Neural progenitor cell (in vitro differentiated cells): Measurements from ENCODE around the gene MYO1F. TPM values are rescaled to one million over a fixed set of nuclear protein-coding genes. Genes with fewer than 3 reads are reported as not detected.

Experiments
- DNase-seq: peaks from one replicate; pipeline ENCODE4 v3.0.0-alpha.2; 2016; ENCODE audit warnings: low spot score
- H2AFZ ChIP-seq: fragments of 200-600 bp; sonication (generic); replicated peaks from 2 replicates; pipeline ENCODE4 v1.6.1; 2016; ENCODE audit warnings: antibody characterized with exemption
- H3F3A ChIP-seq: fragments of 200-600 bp; sonication (generic); 2 replicates; pipeline ENCODE4 v1.6.1; 2016; ENCODE audit warnings: antibody characterized with exemption, low read depth
- H3K27ac ChIP-seq: fragments of 200-600 bp; sonication (generic); 2 replicates; pipeline ENCODE4 v1.5.1; 2016; ENCODE audit warnings: mild to moderate bottlenecking
- H3K27me3 ChIP-seq: fragments of 200-600 bp; sonication (generic); 2 replicates; pipeline ENCODE4 v1.6.1; 2016; ENCODE audit warnings: mild to moderate bottlenecking, moderate library complexity
- H3K36me3 ChIP-seq: fragments of 200-600 bp; sonication (generic); 2 replicates; pipeline ENCODE4 v1.5.1; 2016
- H3K4me1 ChIP-seq: fragments of 200-600 bp; sonication (generic); 2 replicates; pipeline ENCODE4 v1.6.1; 2016; ENCODE audit warnings: mixed run types
- H3K4me2 ChIP-seq: fragments of 200-600 bp; sonication (generic); 2 replicates; pipeline ENCODE4 v1.6.1; 2016
- H3K4me3 ChIP-seq: fragments of 200-600 bp; sonication (generic); 2 replicates; pipeline ENCODE4 v1.5.1; 2016
- H3K79me2 ChIP-seq: fragments of 200-600 bp; sonication (generic); 2 replicates; pipeline ENCODE4 v1.6.1; 2016; ENCODE audit warnings: low read depth
- H3K9ac ChIP-seq: fragments of 200-600 bp; sonication (generic); 2 replicates; pipeline ENCODE4 v1.6.1; 2016
- H3K9me3 ChIP-seq: fragments of 200-600 bp; sonication (generic); 2 replicates; pipeline ENCODE4 v1.5.1; 2016; ENCODE audit warnings: low read depth
- H4K20me1 ChIP-seq: fragments of 200-600 bp; sonication (generic); 2 replicates; pipeline ENCODE4 v1.6.1; 2016; ENCODE audit warnings: low read depth
- H3K27ac Mint-ChIP-seq: 3 replicates; pipeline ENCODE4 v1.8.0; 2021; ENCODE audit warnings: mixed read lengths
- H3K27me3 Mint-ChIP-seq: 2 replicates; pipeline ENCODE4 v1.8.0; 2022; ENCODE audit warnings: low read depth, mild to moderate bottlenecking, inconsistent platforms, moderate library complexity, mixed read lengths; ENCODE audit not compliant: insufficient read depth
- H3K36me3 Mint-ChIP-seq: 3 replicates; pipeline ENCODE4 v1.8.0; 2021; ENCODE audit warnings: mixed read lengths
- H3K4me1 Mint-ChIP-seq: 3 replicates; pipeline ENCODE4 v1.8.0; 2021; ENCODE audit warnings: mixed read lengths
- H3K4me3 Mint-ChIP-seq: 3 replicates; pipeline ENCODE4 v1.8.0; 2021; ENCODE audit warnings: mild to moderate bottlenecking, moderate library complexity, mixed read lengths
- H3K9me3 Mint-ChIP-seq: 3 replicates; pipeline ENCODE4 v1.8.0; 2020; ENCODE audit warnings: mixed read lengths
- CTCF ChIP-seq: fragments of 200-600 bp; sonication (generic); IDR thresholded peaks from 2 replicates; pipeline ENCODE4 v1.5.1; 2017; ENCODE audit warnings: antibody characterized with exemption, mild to moderate bottlenecking
- EZH2 ChIP-seq: fragments of 200-600 bp; sonication (generic); IDR thresholded peaks from 2 replicates; pipeline ENCODE4 v1.6.1; 2017; ENCODE audit warnings: antibody characterized with exemption, mild to moderate bottlenecking, moderate library complexity
- EZH2phosphoT487 ChIP-seq: fragments of 200-600 bp; sonication (generic); IDR thresholded peaks from 2 replicates; pipeline ENCODE4 v1.6.1; 2017; ENCODE audit warnings: antibody characterized with exemption
- total RNA-seq: library from RNA; depleted of rRNA; stranded (reverse); fragments of >200 nt; gene quantifications from 2 replicates; pipeline ENCODE4 v1.2.3, GENCODE V29; 2015; ENCODE audit warnings: low replicate concordance

The MYO1F gene
- total RNA-seq, 1 donor from 2014 or later: 0.15 TPM

- no peak overlapping the region for H3K4me3 ChIP-seq
- peak overlapping the region; percentile 55 for H3K4me2 ChIP-seq
- no peak overlapping the region for H3K27ac ChIP-seq
- H3K9ac ChIP-seq: no peak overlapping the region
- H3K27me3 ChIP-seq: no peaks in the 10 kb centered on the region
- TF ChIP-seq EZH2 (no peak), CTCF (no peak), EZH2phosphoT487 (no peak)
- H3K27ac Mint-ChIP-seq: peak overlapping the region; percentile 78
- H3K36me3 Mint-ChIP-seq: no peaks in the 10 kb centered on the region
- H3F3A ChIP-seq: peaks cover 1% of the 10 kb centered on the region
- H3K9me3 Mint-ChIP-seq: no peaks in the 10 kb centered on the region
- DNase-seq: no peak
- no peaks in the 10 kb centered on the region for H4K20me1 ChIP-seq
- no peaks in the 10 kb centered on the region for H3K36me3 ChIP-seq
- H3K4me1 Mint-ChIP-seq: peaks cover 26% of the 10 kb centered on the region
- peaks cover 6% of the 10 kb centered on the region for H3K27me3 Mint-ChIP-seq
- H3K79me2 ChIP-seq: no peaks in the 10 kb centered on the region
- no peak overlapping the region for H2AFZ ChIP-seq
- peaks cover 18% of the 10 kb centered on the region for H3K4me1 ChIP-seq
- H3K9me3 ChIP-seq: no peaks in the 10 kb centered on the region
- H3K4me3 Mint-ChIP-seq: peak overlapping the region; percentile 18
Observed at GRCh38 chr19:8499048-8499833, 78.0 kb downstream of the MYO1F start.

GRCh38 chr19:8498295-8498694 is 78.9 kb downstream of the MYO1F start:
- peaks cover 23% of the 10 kb centered on the region for H3K4me1 Mint-ChIP-seq
- no peak overlapping the region for H3K4me3 Mint-ChIP-seq
- H3K9me3 ChIP-seq: no peaks in the 10 kb centered on the region
- no peak for DNase-seq
- H3F3A ChIP-seq: no peaks in the 10 kb centered on the region
- H3K4me3 ChIP-seq: no peak overlapping the region
- H3K9ac ChIP-seq: no peak overlapping the region
- H3K9me3 Mint-ChIP-seq: no peaks in the 10 kb centered on the region
- H3K79me2 ChIP-seq: no peaks in the 10 kb centered on the region
- TF ChIP-seq CTCF: no peak
- no peak overlapping the region for H2AFZ ChIP-seq
- H4K20me1 ChIP-seq: no peaks in the 10 kb centered on the region
- no peak overlapping the region for H3K4me2 ChIP-seq
- no peak overlapping the region for H3K27ac Mint-ChIP-seq
- no peak overlapping the region for H3K27ac ChIP-seq
- H3K36me3 ChIP-seq: no peaks in the 10 kb centered on the region
- H3K27me3 ChIP-seq: no peaks in the 10 kb centered on the region
- H3K4me1 ChIP-seq: peaks cover 18% of the 10 kb centered on the region
- H3K36me3 Mint-ChIP-seq: no peaks in the 10 kb centered on the region
- peaks cover 6% of the 10 kb centered on the region for H3K27me3 Mint-ChIP-seq

- H3K27ac Mint-ChIP-seq: no peak overlapping the region
- no peak overlapping the region for H3K4me3 ChIP-seq
- peaks cover 15% of the 10 kb centered on the region for H3K4me1 ChIP-seq
- no peaks in the 10 kb centered on the region for H3K9me3 ChIP-seq
- H2AFZ ChIP-seq: no peak overlapping the region
- no peaks in the 10 kb centered on the region for H3K9me3 Mint-ChIP-seq
- no peak overlapping the region for H3K27ac ChIP-seq
- H3K4me2 ChIP-seq: no peak overlapping the region
- H3F3A ChIP-seq: peaks cover 11% of the 10 kb centered on the region
- H3K36me3 ChIP-seq: no peaks in the 10 kb centered on the region
- no peak for DNase-seq
- peaks cover 7% of the 10 kb centered on the region for H3K4me1 Mint-ChIP-seq
- TF ChIP-seq CTCF (no peak), EZH2 (no peak), EZH2phosphoT487 (no peak)
- H4K20me1 ChIP-seq: no peaks in the 10 kb centered on the region
- H3K79me2 ChIP-seq: no peaks in the 10 kb centered on the region
- no peak overlapping the region for H3K9ac ChIP-seq
- H3K36me3 Mint-ChIP-seq: no peaks in the 10 kb centered on the region
- H3K27me3 Mint-ChIP-seq: peaks cover 11% of the 10 kb centered on the region
- H3K4me3 Mint-ChIP-seq: no peak overlapping the region
- no peaks in the 10 kb centered on the region for H3K27me3 ChIP-seq
Observed at GRCh38 chr19:8494158-8494557, 83.1 kb downstream of the MYO1F start.
